ENCODE results near the gene HSD17B1.

GRCh38 chr17:42586514-42587230 lies 33.9 kb downstream of the HSD17B1 start:
- TF ChIP-seq EZH2phosphoT487 (IDR thresholded peaks at IDR 0.05; ENCODE audit: low read depth): no peak
- TF ChIP-seq, protein P1, sequence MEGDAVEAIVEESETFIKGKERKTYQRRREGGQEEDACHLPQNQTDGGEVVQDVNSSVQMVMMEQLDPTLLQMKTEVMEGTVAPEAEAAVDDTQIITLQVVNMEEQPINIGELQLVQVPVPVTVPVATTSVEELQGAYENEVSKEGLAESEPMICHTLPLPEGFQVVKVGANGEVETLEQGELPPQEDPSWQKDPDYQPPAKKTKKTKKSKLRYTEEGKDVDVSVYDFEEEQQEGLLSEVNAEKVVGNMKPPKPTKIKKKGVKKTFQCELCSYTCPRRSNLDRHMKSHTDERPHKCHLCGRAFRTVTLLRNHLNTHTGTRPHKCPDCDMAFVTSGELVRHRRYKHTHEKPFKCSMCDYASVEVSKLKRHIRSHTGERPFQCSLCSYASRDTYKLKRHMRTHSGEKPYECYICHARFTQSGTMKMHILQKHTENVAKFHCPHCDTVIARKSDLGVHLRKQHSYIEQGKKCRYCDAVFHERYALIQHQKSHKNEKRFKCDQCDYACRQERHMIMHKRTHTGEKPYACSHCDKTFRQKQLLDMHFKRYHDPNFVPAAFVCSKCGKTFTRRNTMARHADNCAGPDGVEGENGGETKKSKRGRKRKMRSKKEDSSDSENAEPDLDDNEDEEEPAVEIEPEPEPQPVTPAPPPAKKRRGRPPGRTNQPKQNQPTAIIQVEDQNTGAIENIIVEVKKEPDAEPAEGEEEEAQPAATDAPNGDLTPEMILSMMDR (IDR thresholded peaks at IDR 0.05; ENCODE audit: low read depth, low read length): no peak
